ENCODE data around the gene TAOK3.
A peak's percentile ranks its signal among the peaks of the same experiment; 100 is the strongest.

TAOK3 gene

GRCh38 chr12:118334939-118335567 lies 37.7 kb downstream of the TAOK3 start:
- no peak for DNase-seq

GRCh38 chr12:118334241-118334640 lies 38.5 kb downstream of the TAOK3 start:
- no peak for DNase-seq

DNA sequence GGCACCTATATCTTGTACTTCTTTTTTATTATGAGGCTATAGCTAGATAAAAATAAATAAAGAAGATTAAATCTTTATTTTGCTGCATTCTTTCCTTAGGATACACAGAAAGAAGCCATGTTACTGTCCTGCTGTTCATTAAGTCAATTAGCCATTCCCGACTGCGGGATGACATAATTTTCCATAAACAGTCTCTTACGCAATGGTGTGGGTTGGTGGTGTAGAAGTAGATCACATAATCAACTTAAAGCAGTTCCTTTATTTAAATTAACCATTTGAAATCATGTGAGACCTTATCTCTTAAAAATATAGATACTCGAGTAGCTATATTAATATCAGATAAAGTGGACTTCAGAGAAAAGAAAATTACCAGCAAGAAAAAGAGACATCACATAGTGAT lies 40.2 kb downstream of the TAOK3 start:
- no peak for DNase-seq

DNA sequence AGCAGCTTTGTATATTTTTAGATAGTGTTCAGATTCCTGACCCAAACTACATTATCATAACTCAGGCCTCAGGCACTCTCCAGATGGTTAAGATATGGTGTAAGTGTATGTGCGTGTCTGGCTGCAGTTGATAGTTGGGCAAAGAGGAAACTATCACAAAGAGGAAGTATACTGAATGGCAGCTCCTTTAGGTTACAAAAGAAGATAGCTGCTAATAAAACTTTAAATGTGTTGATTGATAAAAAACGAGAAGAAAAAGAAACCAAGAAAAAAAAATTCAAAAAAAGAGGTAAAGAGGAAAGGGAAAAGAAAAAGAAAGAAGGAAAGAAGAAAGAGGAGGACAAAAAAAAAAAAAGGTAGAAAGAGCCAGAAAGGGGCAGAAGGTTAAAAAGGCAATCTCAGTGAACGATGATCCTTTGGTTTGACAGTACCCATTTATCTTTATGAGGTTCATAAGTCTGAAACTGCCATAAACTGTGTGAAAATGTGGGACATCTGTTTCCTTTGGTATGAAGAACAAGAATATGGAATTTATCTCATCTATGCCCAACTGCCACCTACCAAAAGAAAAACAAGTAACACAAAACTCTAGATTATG lies 42.2 kb downstream of the TAOK3 start:
- DNase-seq: no peak

DNA sequence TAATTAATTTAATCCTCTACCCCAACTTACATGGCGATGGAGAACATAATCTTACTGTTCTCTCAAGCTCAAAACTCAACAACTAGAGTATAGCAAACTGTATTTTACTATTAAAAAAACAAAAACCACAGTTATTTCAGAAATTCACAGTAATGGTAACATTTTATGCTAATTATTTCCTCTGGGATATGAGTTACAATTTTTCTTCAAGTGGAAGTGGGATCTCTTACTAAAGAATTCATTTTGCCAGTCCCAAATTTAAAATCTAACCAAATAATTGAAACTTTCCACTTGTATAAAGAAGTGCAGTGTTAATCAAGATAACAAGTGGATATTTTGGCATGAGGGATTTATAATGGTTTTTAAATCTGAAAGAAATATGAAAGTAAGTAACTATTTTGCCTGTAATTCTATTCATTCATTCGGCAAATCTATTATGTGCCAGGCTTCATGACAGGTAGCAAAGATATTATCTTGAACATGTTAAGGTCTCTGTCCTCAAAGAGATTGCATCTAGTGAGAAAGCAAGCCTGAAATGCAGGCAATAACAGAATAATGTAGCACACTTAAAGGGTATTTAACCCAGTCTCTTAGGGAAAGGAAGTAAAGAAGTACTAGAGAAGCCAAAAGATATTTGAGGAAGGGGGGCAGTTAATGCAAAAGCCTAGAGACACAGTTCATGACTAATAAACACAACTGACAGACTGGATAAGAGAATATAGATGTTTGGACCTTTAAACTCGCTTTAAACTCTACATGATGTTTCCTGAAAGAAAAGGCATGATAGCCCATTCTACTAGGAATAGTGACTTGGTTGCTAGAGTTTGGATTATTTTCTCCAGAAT lies 44.0 kb downstream of the TAOK3 start:
- DNase-seq: no peak

GRCh38 chr12:118327391-118327790 lies 45.3 kb downstream of the TAOK3 start:
- DNase-seq: no peak

DNA sequence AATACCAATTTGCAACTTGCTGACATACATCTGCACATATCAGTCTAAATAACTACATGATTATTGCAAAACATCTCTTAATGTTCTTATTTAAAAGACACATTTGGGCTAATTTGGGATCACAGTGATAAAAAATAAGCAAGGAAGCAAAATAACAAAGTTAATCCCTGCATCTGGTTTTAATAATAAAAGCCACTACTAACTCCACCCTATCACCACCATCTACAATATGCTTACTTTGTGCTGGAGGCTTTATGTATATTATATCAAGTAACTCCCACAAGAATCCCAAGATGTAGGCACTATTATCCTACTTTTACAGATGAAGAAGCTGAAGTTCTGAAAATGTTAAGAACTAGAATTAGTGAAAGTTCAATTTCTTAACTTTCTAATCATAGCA lies 45.7 kb downstream of the TAOK3 start:
- no peak for DNase-seq

DNA sequence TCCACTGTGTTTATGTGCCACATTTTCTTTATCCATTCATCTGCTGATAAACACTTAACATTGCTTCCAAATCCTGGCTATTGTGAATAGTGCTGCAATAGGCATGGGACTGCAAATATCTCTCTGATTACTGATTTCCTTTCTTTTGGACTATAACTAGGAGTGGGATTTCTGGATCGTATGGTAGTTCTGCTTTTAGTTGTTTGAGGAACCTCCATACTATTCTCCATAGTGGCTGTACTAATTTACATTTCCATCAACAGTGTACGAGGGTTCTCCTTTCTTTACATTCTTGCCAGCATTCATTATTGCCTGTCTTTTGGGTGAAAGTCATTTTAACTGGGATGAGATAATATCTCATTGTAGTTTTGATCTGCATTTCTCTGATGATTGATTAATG lies 47.6 kb downstream of the TAOK3 start:
- DNase-seq: no peak

DNA sequence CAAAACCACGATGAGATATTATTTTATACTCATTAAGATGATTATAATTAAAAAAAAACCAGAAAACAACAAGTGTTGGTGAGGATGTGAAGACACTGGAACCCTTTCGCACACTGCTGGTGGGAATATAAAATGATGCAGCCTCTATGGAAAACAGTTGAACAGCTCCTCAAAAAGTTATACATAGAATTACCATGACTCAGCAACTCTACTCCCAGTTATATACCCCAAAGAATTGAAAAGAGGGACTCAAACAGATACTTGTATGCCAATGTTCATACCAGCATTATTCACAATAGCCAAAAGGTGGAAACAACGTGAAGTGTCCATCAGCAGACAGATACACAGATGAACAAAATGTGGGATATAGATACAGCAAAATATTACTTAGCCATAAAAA lies 53.1 kb downstream of the TAOK3 start:
- no peak for DNase-seq

DNA sequence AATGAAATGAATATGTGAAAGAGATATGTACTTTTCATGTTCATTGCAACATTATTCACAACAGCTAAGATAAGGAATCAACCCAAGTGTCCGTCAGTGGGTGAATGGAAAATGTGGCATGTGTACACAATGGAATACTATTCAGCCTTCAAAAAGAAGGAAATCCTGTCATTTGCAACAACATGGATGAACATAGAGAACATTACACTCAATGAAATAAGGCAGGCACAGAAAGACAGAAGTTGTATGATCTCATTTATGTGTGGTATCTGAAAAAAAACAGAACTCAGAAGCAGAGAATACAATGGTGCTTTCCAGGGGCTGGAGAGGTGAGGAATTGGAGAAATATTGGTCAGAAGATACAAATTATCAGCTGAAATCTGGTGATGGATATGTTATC lies 54.0 kb downstream of the TAOK3 start:
- DNase-seq: no peak

GRCh38 chr12:118317729-118318128 lies 55.0 kb downstream of the TAOK3 start:
- no peak for DNase-seq

- no peak for DNase-seq
Observed at GRCh38 chr12:118315821-118316220, 56.9 kb downstream of the TAOK3 start.

DNA sequence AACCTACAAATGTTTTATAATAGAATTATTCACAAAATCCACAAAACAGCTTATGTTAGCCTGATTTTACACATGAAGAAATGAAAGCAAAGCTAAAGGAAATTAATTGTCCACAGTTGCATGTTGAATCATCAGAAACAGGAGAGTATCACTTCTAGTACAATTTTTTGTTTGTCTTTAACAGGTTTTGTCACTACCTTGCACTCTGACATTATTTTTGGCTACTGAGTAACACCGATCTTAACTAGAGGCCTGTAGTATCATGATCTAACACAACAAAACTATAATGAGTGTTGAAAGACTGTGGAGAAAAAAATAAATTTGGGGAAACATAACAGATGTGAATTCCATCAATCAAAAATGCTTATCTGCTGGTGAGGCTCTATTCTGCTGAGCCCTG lies 60.1 kb downstream of the TAOK3 start:
- no peak for DNase-seq

- DNase-seq: no peak
Observed at GRCh38 chr12:118311666-118312065, 61.0 kb downstream of the TAOK3 start.

DNA sequence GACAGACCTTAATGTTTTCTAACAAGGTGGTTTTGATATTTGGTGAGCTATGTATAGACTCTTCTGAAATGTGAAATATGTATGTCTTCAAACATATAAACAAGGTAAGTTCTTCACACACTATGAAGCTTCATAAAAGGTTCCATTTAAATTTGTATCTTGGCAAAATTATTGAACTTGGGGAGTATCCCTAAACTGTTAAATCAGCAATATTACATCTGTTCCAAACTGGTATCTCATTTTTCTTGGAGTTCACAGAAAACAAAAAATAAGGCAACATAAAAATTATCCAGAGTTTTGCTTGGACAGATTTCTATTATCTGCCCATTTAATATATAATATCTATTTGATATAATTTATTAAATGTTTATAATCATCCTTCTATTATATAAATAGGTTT lies 62.4 kb downstream of the TAOK3 start:
- no peak for DNase-seq

- DNase-seq: peak; percentile 23
Observed at GRCh38 chr12:118308006-118308405, 64.7 kb downstream of the TAOK3 start.

GRCh38 chr12:118307069-118307954 lies 65.4 kb downstream of the TAOK3 start:
- DNase-seq: peak; percentile 81

DNA sequence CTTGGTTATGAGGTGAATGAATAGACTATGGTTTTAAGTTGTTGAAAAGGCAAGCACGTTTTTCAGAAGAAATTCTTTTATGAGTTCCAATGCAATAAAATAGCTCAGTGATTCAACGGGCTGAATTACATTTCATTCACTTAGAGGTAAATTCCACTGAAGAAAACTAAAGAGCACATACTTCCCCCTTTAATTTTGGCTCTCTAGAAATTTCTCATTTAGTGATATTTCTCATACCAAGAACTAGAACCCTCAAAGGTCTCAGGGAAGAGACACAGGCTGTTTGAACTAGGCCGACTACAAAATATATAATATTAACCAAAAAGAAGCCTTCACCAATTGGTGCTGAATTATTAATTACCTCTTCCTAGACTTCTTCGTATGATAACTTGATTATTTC lies 68.6 kb downstream of the TAOK3 start:
- DNase-seq: no peak

DNA sequence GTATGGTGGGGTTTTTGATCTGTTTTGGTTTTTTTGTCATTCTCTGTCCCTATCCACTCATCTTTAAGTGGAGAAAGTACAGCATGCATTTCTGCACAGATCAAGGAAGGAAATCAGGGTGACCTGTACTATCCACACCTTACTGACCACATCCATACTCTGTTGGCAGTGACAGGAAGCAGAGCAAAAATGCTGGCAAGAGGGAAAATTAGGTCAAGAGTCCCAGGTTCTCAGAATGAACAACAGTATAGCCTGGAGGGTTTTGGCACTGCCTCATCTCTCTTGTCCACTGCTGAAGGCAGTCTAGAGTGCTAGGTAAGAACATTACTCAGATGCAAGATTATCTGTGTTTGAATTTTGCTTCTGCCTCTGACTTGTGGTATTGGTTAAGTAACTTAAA lies 70.7 kb downstream of the TAOK3 start:
- DNase-seq: no peak

DNA sequence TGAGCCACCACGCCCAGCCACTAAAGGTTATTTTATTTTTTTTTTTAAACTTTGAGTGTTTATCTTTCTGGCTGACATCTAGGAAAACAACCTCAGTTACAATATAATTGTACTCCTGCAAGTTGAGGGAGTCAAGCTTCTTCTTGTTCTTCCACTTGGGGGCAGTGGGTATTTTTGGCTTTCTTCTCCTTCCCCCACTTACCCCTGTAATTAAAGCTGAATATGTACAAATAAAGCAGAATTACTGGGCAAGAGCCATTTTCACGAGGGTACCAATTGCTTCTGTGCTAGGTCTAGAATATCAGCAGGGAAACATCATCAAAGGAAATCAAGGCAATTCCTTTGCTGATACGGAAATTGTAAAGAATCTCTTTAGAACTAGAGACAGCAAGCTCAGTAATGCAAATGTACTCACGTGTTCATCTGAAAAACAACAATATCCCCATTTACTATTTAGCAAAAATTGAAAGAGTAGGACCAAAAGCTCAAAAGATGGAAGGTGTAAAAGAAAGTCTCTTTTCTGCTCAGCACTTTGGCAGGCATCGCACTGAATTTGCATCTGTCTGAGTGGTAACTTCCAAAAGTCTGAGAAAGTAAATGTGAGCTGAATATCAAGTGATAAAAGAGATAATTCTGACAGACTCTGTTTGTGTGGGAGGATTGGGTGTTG lies 72.8 kb downstream of the TAOK3 start:
- no peak for DNase-seq

- DNase-seq: no peak
Observed at GRCh38 chr12:118297284-118297683, 75.4 kb downstream of the TAOK3 start.

GRCh38 chr12:118292836-118293235 lies 79.9 kb downstream of the TAOK3 start:
- DNase-seq: no peak

DNA sequence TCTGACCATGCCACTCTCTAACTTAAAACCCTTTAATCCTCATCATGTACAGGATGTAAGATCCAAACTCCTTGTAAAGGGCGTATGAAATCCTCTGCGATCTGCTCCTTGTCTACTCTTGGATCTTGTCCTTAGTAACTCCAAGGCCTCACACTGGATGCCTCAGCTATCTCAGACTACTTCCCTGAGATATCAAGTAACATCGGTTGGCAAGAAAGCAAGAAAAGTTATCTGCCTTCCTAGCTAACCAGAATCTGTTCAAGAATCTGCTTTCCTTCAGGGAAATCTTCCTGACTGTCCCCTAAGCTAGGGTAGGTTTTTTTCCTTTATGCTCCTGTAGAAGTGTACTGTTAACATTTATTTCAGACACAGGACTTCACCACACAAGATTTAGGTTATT lies 82.6 kb downstream of the TAOK3 start:
- no peak for DNase-seq

Data from kidney glomerular epithelial cell (primary cell).